ENCODE measurements around the gene SSBP3. TPM values are rescaled to one million over a fixed set of nuclear protein-coding genes. Genes with fewer than 3 reads are reported as not detected.

Gene SSBP3
- total and polyA plus RNA-seq, 4 donors: 7.7 to 24.7 (median 17.3) TPM

GRCh38 chr1:54335755-54336108, 70.5 kb downstream of the SSBP3 start:
- peak overlapping the region; percentile 49 to 66 for H3K27ac ChIP-seq (ENCODE audit: low read depth in 1 of 2, low read length in 2 of 2)
- H3K4me3 ChIP-seq (ENCODE audit: low read depth in 1 of 3, low read length in 3 of 3): no peak overlapping the region
- peak; percentile 52 for TF ChIP-seq NR2F2 (IDR thresholded peaks at IDR 0.05)
- no peak for TF ChIP-seq MAX (IDR thresholded peaks at IDR 0.05)
- no peak for TF ChIP-seq HNF4A (conservative IDR thresholded peaks at IDR 0.05)
- no peak for TF ChIP-seq HNF4G (IDR thresholded peaks at IDR 0.05)
- TF ChIP-seq CTCF (IDR thresholded peaks at IDR 0.05; ENCODE audit: low read depth, low read length, missing input control): no peak
- TF ChIP-seq FOXA1 (IDR thresholded peaks at IDR 0.05): no peak
- no peak for TF ChIP-seq ZBTB33 (IDR thresholded peaks at IDR 0.05)
- peak; percentile 50 to 60 for TF ChIP-seq GABPA (IDR thresholded peaks at IDR 0.05 in 1 of 2, conservative IDR thresholded peaks at IDR 0.05 in 1 of 2)
- TF ChIP-seq SP1 (IDR thresholded peaks at IDR 0.05): peak; percentile 24
- TF ChIP-seq ATF3 (IDR thresholded peaks at IDR 0.05): no peak
- no peak for TF ChIP-seq YY1 (IDR thresholded peaks at IDR 0.05)
- no peak for TF ChIP-seq EGR1 (IDR thresholded peaks at IDR 0.05; ENCODE audit: low read depth in 2 of 2)
- no peak for TF ChIP-seq FOXA2 (IDR thresholded peaks at IDR 0.05)
- TF ChIP-seq RXRA (IDR thresholded peaks at IDR 0.05): peak in 1 of 2 donors; percentile 4
- TF ChIP-seq JUND (IDR thresholded peaks at IDR 0.05): peak in 1 of 2 donors; percentile 42
- peak; percentile 26 to 41 for TF ChIP-seq RAD21 (IDR thresholded peaks at IDR 0.05)
- TF ChIP-seq TAF1 (conservative IDR thresholded peaks at IDR 0.05): no peak
- no peak for TF ChIP-seq REST (IDR thresholded peaks at IDR 0.05)
- H3K9me3 ChIP-seq (ENCODE audit: control insufficient read depth in 4 of 4, low read length in 3 of 4): no peaks in the 10 kb centered on the region
- H3K9ac ChIP-seq (ENCODE audit: low read depth in 1 of 2, low read length in 2 of 2): no peak overlapping the region
- H3K36me3 ChIP-seq (ENCODE audit: control insufficient read depth in 4 of 4, insufficient read depth in 3 of 4, low read depth in 1 of 4, low read length in 3 of 4): peaks cover 0 to 4% (median 0%) of the 10 kb centered on the region in 4 donors
- DNase-seq (ENCODE audit: low spot score): no peak
- 77% methylated on average over 7 of the region's 7 CpGs for WGBS
- no peaks in the 10 kb centered on the region for H3K27me3 ChIP-seq (ENCODE audit: control insufficient read depth in 4 of 4, insufficient read depth in 4 of 4, low read length in 3 of 4)
- H3K4me1 ChIP-seq (ENCODE audit: control insufficient read depth in 4 of 4, insufficient read depth in 4 of 4, low read length in 3 of 4): peaks cover 1 to 7% (median 2%) of the 10 kb centered on the region in 4 donors

Measured in liver (tissue), 9 donors.